DND-41 (cell line): ENCODE data around the gene ZBTB34.

ENCODE experiments used
- CTCF ChIP-seq: IDR thresholded peaks from 2 replicates; pipeline ENCODE4 v1.5.1; 2012; ENCODE audit warnings: borderline replicate concordance, low read length, moderate library complexity, mild to moderate bottlenecking; ENCODE audit not compliant: poor library complexity, severe bottlenecking; ENCODE audit errors: extremely low read depth
- EZH2 ChIP-seq: IDR thresholded peaks from 3 replicates; pipeline ENCODE4 v1.6.1; 2012; ENCODE audit warnings: borderline replicate concordance, low read depth, mild to moderate bottlenecking, moderate library complexity, low read length, inconsistent platforms; ENCODE audit not compliant: severe bottlenecking

- no peak for TF ChIP-seq CTCF
- no peak for TF ChIP-seq EZH2
Measured at GRCh38 chr9:126886897-126887296, 26.5 kb downstream of the ZBTB34 start.
